A549 (cell line): ENCODE measurements around the gene SLC36A2. TPM values are rescaled to one million over a fixed set of nuclear protein-coding genes. Genes with fewer than 3 reads are reported as not detected.

Experiments used
- ATAC-seq, 2 experiments: fragments of 200-7000 bp in 1 of 2; fragments of >200 bp in 1 of 2; cut with Nextera tagmentation in 1 of 2; cut with Tn5 transposase in 1 of 2; 3 replicates each; pipeline versions ENCODE4 v1.8.0 to v1.9.1; 2018 to 2020; ENCODE audit warnings: mild to moderate bottlenecking in 1 of 2, moderate library complexity in 1 of 2
- CTCF ChIA-PET: fragments of 300-600 bp; sonication (Branson Sonifier 250); formaldehyde crosslinking; extraction: SDS; loops from one replicate; lab custom pipeline; 2021; ENCODE audit warnings: antibody characterized with exemption, inconsistent platforms; lab: Yijun Ruan, JAX
- POLR2A ChIA-PET: fragments of 350-600 bp; formaldehyde crosslinking; extraction: SDS; loops from one replicate; lab custom pipeline; 2021; ENCODE audit warnings: antibody characterized with exemption, inconsistent platforms; lab: Yijun Ruan, JAX
- DNase-seq, 2 experiments: peaks; one replicate each; pipeline versions ENCODE4 v3.0.0 to v3.0.0-alpha.2; 2011 to 2016; ENCODE audit warnings: low read depth in 1 of 2, low spot score in 1 of 2
- FAIRE-seq: peaks from 2 replicates; lab custom pipeline; 2011; peaks lifted over from hg19 to GRCh38; lab: Jason Lieb, UNC
- H3K27ac ChIP-seq, 2 experiments: fragments of >200 bp; sonication (Bioruptor Twin); formaldehyde crosslinking; 3 replicates each; pipeline ENCODE4 v1.5.1; 2016 to 2017
- H3K4me1 ChIP-seq: fragments of >200 bp; sonication (Bioruptor Twin); formaldehyde crosslinking; 3 replicates; pipeline ENCODE4 v1.6.1; 2016
- H3K4me2 ChIP-seq: fragments of >200 bp; sonication (Bioruptor Twin); formaldehyde crosslinking; 3 replicates; pipeline ENCODE4 v1.6.1; 2016
- H3K4me3 ChIP-seq: fragments of >200 bp; sonication (Bioruptor Twin); formaldehyde crosslinking; 3 replicates; pipeline ENCODE4 v1.5.1; 2016
- H3K9me3 ChIP-seq: fragments of >200 bp; sonication (Bioruptor Twin); formaldehyde crosslinking; 3 replicates; pipeline ENCODE4 v1.6.1; 2016
- CBX2 ChIP-seq: fragments of 200-600 bp; sonication (generic); IDR thresholded peaks from 2 replicates; pipeline ENCODE4 v1.6.1; 2016; ENCODE audit warnings: low read depth, mild to moderate bottlenecking, borderline replicate concordance
- CBX8 ChIP-seq: fragments of 200-600 bp; sonication (generic); IDR thresholded peaks from 2 replicates; pipeline ENCODE4 v1.6.1; 2016
- CHD2 ChIP-seq: fragments of 150-350 bp; IDR thresholded peaks from 2 replicates; pipeline ENCODE4 v1.6.1; 2014; ENCODE audit warnings: low read length; ENCODE audit not compliant: partially characterized antibody
- CHD4 ChIP-seq: fragments of 200-600 bp; sonication (generic); IDR thresholded peaks from 2 replicates; pipeline ENCODE4 v1.6.1; 2016; ENCODE audit warnings: antibody characterized with exemption, mild to moderate bottlenecking, borderline replicate concordance
- EHF ChIP-seq: fragments of 250-450 bp; sonication (Bioruptor Pico); IDR thresholded peaks from 2 replicates; pipeline ENCODE4 v1.5.0; 2020; ENCODE audit warnings: mild to moderate bottlenecking
- EHMT2 ChIP-seq: fragments of 200-600 bp; sonication (generic); IDR thresholded peaks from 2 replicates; pipeline ENCODE4 v1.6.1; 2016; ENCODE audit warnings: antibody characterized with exemption, low read depth, mild to moderate bottlenecking, moderate library complexity
- EP300 ChIP-seq, 2 experiments: fragments of >200 bp; sonication (Bioruptor Twin); formaldehyde crosslinking; IDR thresholded peaks; 2 replicates in 1 of 2; 3 replicates in 1 of 2; pipeline ENCODE4 v1.6.1; 2016 to 2017
- HDAC2 ChIP-seq: fragments of 200-600 bp; sonication (generic); IDR thresholded peaks from 2 replicates; pipeline ENCODE4 v1.6.1; 2016
- HOXB13 ChIP-seq: fragments of 250-450 bp; sonication (Bioruptor Pico); IDR thresholded peaks from 2 replicates; pipeline ENCODE4 v1.5.0; 2020; ENCODE audit warnings: low read depth, mild to moderate bottlenecking, moderate library complexity
- JUN ChIP-seq, 2 experiments: fragments of >200 bp; sonication (Bioruptor Twin); formaldehyde crosslinking; IDR thresholded peaks; 2 replicates in 1 of 2; 3 replicates in 1 of 2; pipeline ENCODE4 v1.6.1; 2016 to 2017
- JUNB ChIP-seq: fragments of >200 bp; sonication (Bioruptor Twin); formaldehyde crosslinking; IDR thresholded peaks from 2 replicates; pipeline ENCODE4 v1.6.1; 2016
- KDM1A ChIP-seq: fragments of 200-600 bp; sonication (generic); IDR thresholded peaks from 2 replicates; pipeline ENCODE4 v1.6.1; 2016; ENCODE audit warnings: low read depth, mild to moderate bottlenecking
- KDM5A ChIP-seq: fragments of 200-600 bp; sonication (generic); IDR thresholded peaks from 2 replicates; pipeline ENCODE4 v1.6.1; 2016; ENCODE audit warnings: antibody characterized with exemption, mild to moderate bottlenecking
- MYC ChIP-seq: IDR thresholded peaks from 2 replicates; pipeline ENCODE4 v1.6.1; 2012; ENCODE audit warnings: mild to moderate bottlenecking, inconsistent platforms, low read length, improper control_type of control experiment, borderline replicate concordance
- POLR2A ChIP-seq: IDR thresholded peaks from 2 replicates; pipeline ENCODE4 v1.6.1; 2012; ENCODE audit warnings: mild to moderate bottlenecking, low read length
- POLR2AphosphoS2 ChIP-seq: conservative IDR thresholded peaks from 2 replicates; pipeline ENCODE4 v1.6.1; 2012; ENCODE audit warnings: low read length, improper control_type of control experiment, inconsistent platforms
- RAD21 ChIP-seq, 2 experiments: fragments of >200 bp in 1 of 2; sonication (Bioruptor Twin) in 1 of 2; formaldehyde crosslinking in 1 of 2; IDR thresholded peaks in 1 of 2; conservative IDR thresholded peaks in 1 of 2; 2 replicates in 1 of 2; 3 replicates in 1 of 2; pipeline ENCODE4 v1.6.1; 2012 to 2018; ENCODE audit warnings: inconsistent platforms in 1 of 2
- RARB ChIP-seq: fragments of 250-450 bp; sonication (Bioruptor Pico); IDR thresholded peaks from 2 replicates; pipeline ENCODE4 v1.8.0; 2021; ENCODE audit warnings: mild to moderate bottlenecking, moderate library complexity
- RNF2 ChIP-seq: fragments of 200-600 bp; sonication (generic); IDR thresholded peaks from 2 replicates; pipeline ENCODE4 v1.6.1; 2016; ENCODE audit warnings: low read depth, mild to moderate bottlenecking, antibody characterized with exemption, moderate library complexity, borderline replicate concordance
- ZNF302 ChIP-seq: fragments of 250-450 bp; sonication (Bioruptor Pico); IDR thresholded peaks from 2 replicates; pipeline ENCODE4 v1.9.0; 2021; ENCODE audit warnings: inconsistent platforms, mild to moderate bottlenecking, moderate library complexity
- ZSCAN20 ChIP-seq: fragments of 250-450 bp; sonication (Bioruptor Pico); IDR thresholded peaks from 2 replicates; pipeline ENCODE4 v1.8.0; 2022; ENCODE audit warnings: mild to moderate bottlenecking, moderate library complexity
- WGBS: methylation state at CpG from one replicate; pipeline ENCODE4 v1.1.6; 2017; ENCODE audit errors: missing lambda C conversion rate; 5-methylcytosine and 5-hydroxymethylcytosine counted together
- polyA plus RNA-seq, 4 experiments: library from polyadenylated mRNA; depleted of rRNA in 3 of 4; stranded (reverse); fragments of >200 nt; fragmentation: RNase III in 1 of 4; extraction: RNeasy Plus Mini Kit Qiagen cat#74134 plus additional on column Dnase treatment in 1 of 4; gene quantifications; 2 replicates in 3 of 4; 3 replicates in 1 of 4; pipeline ENCODE4 v1.2.3, GENCODE V29; 2011 to 2017
- TF ChIP-seq, protein P1 (sequence below): fragments of 200-600 bp; sonication (generic); IDR thresholded peaks from 2 replicates; pipeline ENCODE4 v1.6.1; 2016; ENCODE audit warnings: antibody characterized with exemption, mild to moderate bottlenecking, moderate library complexity
- TF ChIP-seq, protein P2 (sequence below): fragments of 150-350 bp; IDR thresholded peaks from 2 replicates; pipeline ENCODE4 v1.6.1; 2014; ENCODE audit warnings: low read depth, mild to moderate bottlenecking, low read length
- TF ChIP-seq, protein P3 (sequence below): fragments of 250-450 bp; sonication (Bioruptor Pico); IDR thresholded peaks from 2 replicates; pipeline ENCODE4 v1.5.0; 2020; ENCODE audit warnings: low read depth, mild to moderate bottlenecking, moderate library complexity
- TF ChIP-seq, protein P4 (sequence below): IDR thresholded peaks from 2 replicates; pipeline ENCODE4 v1.6.1; 2012; ENCODE audit warnings: low read depth, borderline replicate concordance

SLC36A2 gene
- polyA plus RNA-seq, 2 of the 4 experiments (the other 2 are of a cell fraction), result not detected

DNA sequence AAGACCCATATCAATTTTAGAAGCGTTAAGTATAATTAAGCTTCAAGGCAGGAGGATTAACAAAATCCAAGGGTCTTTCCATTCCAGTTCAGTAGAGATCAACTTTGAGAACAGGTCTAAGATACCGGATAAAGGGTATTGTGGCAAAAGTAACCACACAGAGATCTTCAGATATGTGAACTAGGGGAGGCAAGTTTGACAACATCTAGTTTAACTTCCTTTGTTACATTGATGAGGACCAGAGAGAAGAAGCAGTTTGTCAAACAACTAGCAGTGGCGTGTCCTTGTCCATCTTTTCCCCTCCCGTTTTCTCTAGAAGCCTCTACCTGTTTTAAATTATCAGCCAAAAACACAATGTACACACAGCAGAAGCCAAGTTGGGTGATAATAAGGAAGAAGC lies 8.6 kb downstream of the SLC36A2 start:
- Histone ChIP-seq H3K27ac (no peak overlapping the region), H3K4me2 (no peak overlapping the region), H3K4me3 (no peak overlapping the region), H3K4me1 (no peaks in the 10 kb centered on the region), H3K9me3 (no peaks in the 10 kb centered on the region)
- FAIRE-seq (no peak), ATAC-seq (no peak), DNase-seq (no peak)
- TF ChIP-seq EHMT2, result no peak
- TF ChIP-seq EP300 (IDR thresholded peaks at IDR 0.05), result no peak
- no peak for TF ChIP-seq ZNF302 (CRISPR knock-in tag)
- TF ChIP-seq ZSCAN20 (CRISPR knock-in tag), result no peak
- TF ChIP-seq RARB (CRISPR knock-in tag), result no peak
- TF ChIP-seq HDAC2, result no peak
- TF ChIP-seq, protein P1, sequence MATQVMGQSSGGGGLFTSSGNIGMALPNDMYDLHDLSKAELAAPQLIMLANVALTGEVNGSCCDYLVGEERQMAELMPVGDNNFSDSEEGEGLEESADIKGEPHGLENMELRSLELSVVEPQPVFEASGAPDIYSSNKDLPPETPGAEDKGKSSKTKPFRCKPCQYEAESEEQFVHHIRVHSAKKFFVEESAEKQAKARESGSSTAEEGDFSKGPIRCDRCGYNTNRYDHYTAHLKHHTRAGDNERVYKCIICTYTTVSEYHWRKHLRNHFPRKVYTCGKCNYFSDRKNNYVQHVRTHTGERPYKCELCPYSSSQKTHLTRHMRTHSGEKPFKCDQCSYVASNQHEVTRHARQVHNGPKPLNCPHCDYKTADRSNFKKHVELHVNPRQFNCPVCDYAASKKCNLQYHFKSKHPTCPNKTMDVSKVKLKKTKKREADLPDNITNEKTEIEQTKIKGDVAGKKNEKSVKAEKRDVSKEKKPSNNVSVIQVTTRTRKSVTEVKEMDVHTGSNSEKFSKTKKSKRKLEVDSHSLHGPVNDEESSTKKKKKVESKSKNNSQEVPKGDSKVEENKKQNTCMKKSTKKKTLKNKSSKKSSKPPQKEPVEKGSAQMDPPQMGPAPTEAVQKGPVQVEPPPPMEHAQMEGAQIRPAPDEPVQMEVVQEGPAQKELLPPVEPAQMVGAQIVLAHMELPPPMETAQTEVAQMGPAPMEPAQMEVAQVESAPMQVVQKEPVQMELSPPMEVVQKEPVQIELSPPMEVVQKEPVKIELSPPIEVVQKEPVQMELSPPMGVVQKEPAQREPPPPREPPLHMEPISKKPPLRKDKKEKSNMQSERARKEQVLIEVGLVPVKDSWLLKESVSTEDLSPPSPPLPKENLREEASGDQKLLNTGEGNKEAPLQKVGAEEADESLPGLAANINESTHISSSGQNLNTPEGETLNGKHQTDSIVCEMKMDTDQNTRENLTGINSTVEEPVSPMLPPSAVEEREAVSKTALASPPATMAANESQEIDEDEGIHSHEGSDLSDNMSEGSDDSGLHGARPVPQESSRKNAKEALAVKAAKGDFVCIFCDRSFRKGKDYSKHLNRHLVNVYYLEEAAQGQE, result no peak
- no peak for TF ChIP-seq RNF2
- 13% methylated on average over 4 of the region's 4 CpGs for WGBS
- ChIA-PET POLR2A (no interaction called here), CTCF (interaction anchor here (1.1 kb wide), 1 partner anchor 313 kb away, joined by 3 read pairs; no protein-coding TSS in a partner anchor)

DNA sequence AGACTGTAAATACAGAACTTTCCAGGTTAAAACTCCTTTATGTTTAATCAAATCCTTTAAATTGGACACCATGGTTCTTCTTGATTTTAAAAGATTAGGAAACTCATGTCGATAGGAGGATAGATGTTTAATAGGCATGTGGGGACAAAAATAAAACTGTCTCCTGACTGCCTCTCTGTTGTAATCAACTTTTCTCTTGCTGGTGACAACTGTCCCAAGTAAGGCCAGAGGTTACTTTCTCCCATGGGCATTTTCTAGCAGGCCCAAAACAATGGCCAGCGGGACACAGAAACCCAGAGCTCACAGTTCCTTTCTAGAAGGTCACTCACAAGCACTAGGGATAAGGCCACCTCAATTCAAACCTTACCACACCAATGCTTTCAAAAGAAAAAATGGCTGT lies 14.5 kb downstream of the SLC36A2 start:
- WGBS, result 66% methylated on average over 2 of the region's 2 CpGs
- Histone ChIP-seq H3K4me3 (no peak overlapping the region), H3K9me3 (no peaks in the 10 kb centered on the region), H3K4me1 (no peaks in the 10 kb centered on the region), H3K27ac (no peak overlapping the region), H3K4me2 (no peak overlapping the region)
- DNase-seq (no peak), ATAC-seq (no peak), FAIRE-seq (no peak)
- TF ChIP-seq CHD2, result no peak
- TF ChIP-seq JUN (IDR thresholded peaks at IDR 0.05), result no peak
- TF ChIP-seq, protein P2, sequence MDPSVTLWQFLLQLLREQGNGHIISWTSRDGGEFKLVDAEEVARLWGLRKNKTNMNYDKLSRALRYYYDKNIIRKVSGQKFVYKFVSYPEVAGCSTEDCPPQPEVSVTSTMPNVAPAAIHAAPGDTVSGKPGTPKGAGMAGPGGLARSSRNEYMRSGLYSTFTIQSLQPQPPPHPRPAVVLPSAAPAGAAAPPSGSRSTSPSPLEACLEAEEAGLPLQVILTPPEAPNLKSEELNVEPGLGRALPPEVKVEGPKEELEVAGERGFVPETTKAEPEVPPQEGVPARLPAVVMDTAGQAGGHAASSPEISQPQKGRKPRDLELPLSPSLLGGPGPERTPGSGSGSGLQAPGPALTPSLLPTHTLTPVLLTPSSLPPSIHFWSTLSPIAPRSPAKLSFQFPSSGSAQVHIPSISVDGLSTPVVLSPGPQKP, result no peak
- no peak for TF ChIP-seq CHD4
- no peak for TF ChIP-seq CBX8
- no peak for TF ChIP-seq KDM1A
- TF ChIP-seq EHF (CRISPR knock-in tag), result no peak
- no peak for TF ChIP-seq KDM5A
- TF ChIP-seq HOXB13 (CRISPR knock-in tag), result no peak
- no peak for TF ChIP-seq MYC
- no peak for TF ChIP-seq JUNB
- TF ChIP-seq POLR2A, result no peak
- no peak for TF ChIP-seq RAD21 (conservative IDR thresholded peaks at IDR 0.05 in 1 of 2, IDR thresholded peaks at IDR 0.05 in 1 of 2)
- TF ChIP-seq, protein P3, sequence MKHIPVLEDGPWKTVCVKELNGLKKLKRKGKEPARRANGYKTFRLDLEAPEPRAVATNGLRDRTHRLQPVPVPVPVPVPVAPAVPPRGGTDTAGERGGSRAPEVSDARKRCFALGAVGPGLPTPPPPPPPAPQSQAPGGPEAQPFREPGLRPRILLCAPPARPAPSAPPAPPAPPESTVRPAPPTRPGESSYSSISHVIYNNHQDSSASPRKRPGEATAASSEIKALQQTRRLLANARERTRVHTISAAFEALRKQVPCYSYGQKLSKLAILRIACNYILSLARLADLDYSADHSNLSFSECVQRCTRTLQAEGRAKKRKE (CRISPR knock-in tag), result no peak
- TF ChIP-seq, protein P4, sequence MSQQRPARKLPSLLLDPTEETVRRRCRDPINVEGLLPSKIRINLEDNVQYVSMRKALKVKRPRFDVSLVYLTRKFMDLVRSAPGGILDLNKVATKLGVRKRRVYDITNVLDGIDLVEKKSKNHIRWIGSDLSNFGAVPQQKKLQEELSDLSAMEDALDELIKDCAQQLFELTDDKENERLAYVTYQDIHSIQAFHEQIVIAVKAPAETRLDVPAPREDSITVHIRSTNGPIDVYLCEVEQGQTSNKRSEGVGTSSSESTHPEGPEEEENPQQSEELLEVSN, result no peak
- no peak for TF ChIP-seq POLR2AphosphoS2
- TF ChIP-seq CBX2, result no peak
- POLR2A ChIA-PET, result no interaction called here
- CTCF ChIA-PET, result no interaction called here
